OCI-LY1 (cell line): ENCODE data around the gene MCRS1.

Experiments used
- H2AFZ ChIP-seq: fragments of 200-600 bp; sonication (generic), shearing (Covaris generic); 2 replicates; pipeline ENCODE4 v1.6.0; 2014; ENCODE audit warnings: antibody characterized with exemption, mild to moderate bottlenecking, low read length
- H3F3A ChIP-seq: fragments of 200-600 bp; sonication (generic), shearing (Covaris generic); 2 replicates; pipeline ENCODE4 v1.6.0; 2014; ENCODE audit warnings: mild to moderate bottlenecking, antibody characterized with exemption, low read length, moderate library complexity; ENCODE audit not compliant: insufficient read depth
- H3K27ac ChIP-seq: fragments of 200-600 bp; sonication (generic); 2 replicates; pipeline ENCODE4 v1.5.1; 2014; ENCODE audit warnings: low read length, mixed run types, mild to moderate bottlenecking, low read depth; ENCODE audit not compliant: poor library complexity, severe bottlenecking
- H3K27me3 ChIP-seq: fragments of 200-600 bp; sonication (generic); 2 replicates; pipeline ENCODE4 v1.6.0; 2014; ENCODE audit warnings: antibody characterized with exemption, mild to moderate bottlenecking, low read length, moderate library complexity; ENCODE audit not compliant: insufficient read depth
- H3K36me3 ChIP-seq: fragments of 200-600 bp; sonication (generic); 2 replicates; pipeline ENCODE4 v1.6.1; 2014; ENCODE audit warnings: mild to moderate bottlenecking, antibody characterized with exemption, low read length, moderate library complexity, mixed read lengths; ENCODE audit not compliant: insufficient read depth
- H3K4me1 ChIP-seq: fragments of 200-600 bp; sonication (generic); 2 replicates; pipeline ENCODE4 v1.5.1; 2014; ENCODE audit warnings: mild to moderate bottlenecking, low read length, moderate library complexity; ENCODE audit not compliant: insufficient read depth, severe bottlenecking
- H3K4me2 ChIP-seq: fragments of 200-600 bp; sonication (generic), shearing (Covaris generic); 2 replicates; pipeline ENCODE4 v1.6.1; 2014; ENCODE audit warnings: low read length
- H3K4me3 ChIP-seq: fragments of 200-600 bp; sonication (generic); 2 replicates; pipeline ENCODE4 v1.5.1; 2014; ENCODE audit warnings: low read length, low read depth, mild to moderate bottlenecking, mixed read lengths; ENCODE audit not compliant: poor library complexity, severe bottlenecking
- H3K79me2 ChIP-seq: fragments of 200-600 bp; shearing (Covaris generic); 2 replicates; pipeline ENCODE4 v1.6.1; 2016; ENCODE audit warnings: mixed run types, low read length, mixed read lengths; ENCODE audit not compliant: insufficient read depth
- H3K9ac ChIP-seq: fragments of 200-600 bp; sonication (generic), shearing (Covaris generic); 2 replicates; pipeline ENCODE4 v1.6.1; 2014; ENCODE audit warnings: mild to moderate bottlenecking, low read length, mixed read lengths
- H3K9me2 ChIP-seq: fragments of 200-600 bp; sonication (generic), shearing (Covaris generic); 2 replicates; pipeline ENCODE4 v1.6.1; 2014; ENCODE audit warnings: low read depth, mild to moderate bottlenecking, low read length, mixed read lengths
- H3K9me3 ChIP-seq: fragments of 200-600 bp; shearing (Covaris generic); 2 replicates; pipeline ENCODE4 v1.6.1; 2014; ENCODE audit warnings: low read length, mixed read lengths
- H4K20me1 ChIP-seq: fragments of 200-600 bp; sonication (generic), shearing (Covaris generic); 2 replicates; pipeline ENCODE4 v1.6.0; 2016; ENCODE audit warnings: mild to moderate bottlenecking, low read length; ENCODE audit not compliant: insufficient read depth
- CTCF ChIP-seq: fragments of 200-600 bp; sonication (generic), shearing (Covaris generic); IDR thresholded peaks from 2 replicates; pipeline ENCODE4 v1.5.1; 2017; ENCODE audit warnings: mild to moderate bottlenecking, antibody characterized with exemption, low read length, moderate library complexity, mixed read lengths
- EZH2 ChIP-seq: fragments of 200-600 bp; sonication (generic), shearing (Covaris generic); IDR thresholded peaks from 2 replicates; pipeline ENCODE4 v1.8.0; 2017; ENCODE audit warnings: borderline replicate concordance, mixed run types, mild to moderate bottlenecking, antibody characterized with exemption, low read length, moderate library complexity, mixed read lengths

MCRS1 gene

GRCh38 chr12:49580572-49581535 is 12.9 kb upstream of the MCRS1 start:
- Histone ChIP-seq H3K9me3 (no peaks in the 10 kb centered on the region), H4K20me1 (no peaks in the 10 kb centered on the region), H3K27ac (no peak overlapping the region), H3K9me2 (no peaks in the 10 kb centered on the region), H2AFZ (no peak overlapping the region), H3F3A (no peaks in the 10 kb centered on the region), H3K4me3 (no peak overlapping the region), H3K36me3 (peaks cover 16% of the 10 kb centered on the region; the same call in 1 of the 2 replicates), H3K9ac (no peak overlapping the region), H3K4me1 (peaks cover 4% of the 10 kb centered on the region), H3K79me2 (no peaks in the 10 kb centered on the region), H3K27me3 (no peaks in the 10 kb centered on the region), H3K4me2 (no peak overlapping the region)
- no peak for TF ChIP-seq EZH2
- TF ChIP-seq CTCF, result peak; percentile 89

- no peaks in the 10 kb centered on the region for H3K27me3 ChIP-seq
- TF ChIP-seq EZH2 (no peak), CTCF (no peak)
- no peaks in the 10 kb centered on the region for H3K79me2 ChIP-seq
- H3K36me3 ChIP-seq, result peaks cover 29% of the 10 kb centered on the region
- H3K4me1 ChIP-seq, result peaks cover 4% of the 10 kb centered on the region
- H3K27ac ChIP-seq, result no peak overlapping the region
- H3K9ac ChIP-seq, result no peak overlapping the region
- no peak overlapping the region for H2AFZ ChIP-seq
- no peaks in the 10 kb centered on the region for H3F3A ChIP-seq
- no peak overlapping the region for H3K4me3 ChIP-seq
- H3K9me3 ChIP-seq, result no peaks in the 10 kb centered on the region
- no peaks in the 10 kb centered on the region for H4K20me1 ChIP-seq
- no peaks in the 10 kb centered on the region for H3K9me2 ChIP-seq
- no peak overlapping the region for H3K4me2 ChIP-seq
Measured at GRCh38 chr12:49578471-49579112, 10.7 kb upstream of the MCRS1 start.

- H3K27me3 ChIP-seq, result no peaks in the 10 kb centered on the region
- no peak overlapping the region for H3K27ac ChIP-seq
- peaks cover 4% of the 10 kb centered on the region for H3K4me1 ChIP-seq
- no peak overlapping the region for H2AFZ ChIP-seq
- H3K9me2 ChIP-seq, result no peaks in the 10 kb centered on the region
- no peaks in the 10 kb centered on the region for H3K9me3 ChIP-seq
- TF ChIP-seq EZH2, result no peak
- TF ChIP-seq CTCF, result no peak
- no peak overlapping the region for H3K4me2 ChIP-seq
- no peaks in the 10 kb centered on the region for H4K20me1 ChIP-seq
- no peaks in the 10 kb centered on the region for H3F3A ChIP-seq
- no peak overlapping the region for H3K9ac ChIP-seq
- no peak overlapping the region for H3K4me3 ChIP-seq
- no peaks in the 10 kb centered on the region for H3K79me2 ChIP-seq
- peaks cover 37% of the 10 kb centered on the region for H3K36me3 ChIP-seq
Measured at GRCh38 chr12:49577589-49578315, 9.8 kb upstream of the MCRS1 start.
